OCI-LY7 (cell line): Measurements from ENCODE around the gene NDUFAF2. TPM values are rescaled to one million over a fixed set of nuclear protein-coding genes. Genes with fewer than 3 reads are reported as not detected.

ENCODE experiments used
- BruUV-seq: library from RNA; stranded (reverse); fragments of 400-500 nt; replicated peaks from 2 replicates; lab custom pipeline; 2021; lab: Mats Ljungman, UMichigan
- CTCF ChIA-PET: fragments of 300-600 bp; sonication (Branson Sonifier 250); formaldehyde crosslinking; loops from one replicate; lab custom pipeline; 2022; ENCODE audit warnings: antibody characterized with exemption; ENCODE audit not compliant: unreplicated experiment; lab: Charles Lee
- POLR2A ChIA-PET: fragments of 300-600 bp; sonication (Branson Sonifier 250); formaldehyde crosslinking; loops from one replicate; lab custom pipeline; 2022; ENCODE audit warnings: antibody characterized with exemption; lab: Charles Lee
- DNase-seq: peaks from one replicate; pipeline ENCODE4 v3.0.0-alpha.2; 2015; ENCODE audit warnings: low spot score
- H2AFZ ChIP-seq: fragments of 200-600 bp; sonication (generic), shearing (Covaris generic); 2 replicates; pipeline ENCODE4 v1.6.1; 2014; ENCODE audit warnings: mild to moderate bottlenecking, antibody characterized with exemption, low read length, moderate library complexity
- H3K27ac ChIP-seq: fragments of 200-600 bp; sonication (generic); 2 replicates; pipeline ENCODE4 v1.5.1; 2014; ENCODE audit warnings: mixed run types, low read depth, mild to moderate bottlenecking, moderate library complexity, low read length, inconsistent platforms; ENCODE audit not compliant: poor library complexity, severe bottlenecking
- H3K36me3 ChIP-seq: fragments of 200-600 bp; sonication (generic); 2 replicates; pipeline ENCODE4 v1.6.1; 2014; ENCODE audit warnings: mild to moderate bottlenecking, antibody characterized with exemption, low read length, moderate library complexity, mixed read lengths; ENCODE audit not compliant: insufficient read depth
- H3K4me1 ChIP-seq: fragments of 200-600 bp; sonication (generic); 2 replicates; pipeline ENCODE4 v1.5.1; 2014; ENCODE audit warnings: mild to moderate bottlenecking, low read length; ENCODE audit not compliant: insufficient read depth, poor library complexity, severe bottlenecking
- H3K4me2 ChIP-seq: fragments of 200-600 bp; sonication (generic); 2 replicates; pipeline ENCODE4 v1.6.1; 2014; ENCODE audit warnings: mild to moderate bottlenecking, low read length
- H3K4me3 ChIP-seq: fragments of 200-600 bp; sonication (generic); 2 replicates; pipeline ENCODE4 v1.5.1; 2014; ENCODE audit warnings: mild to moderate bottlenecking, low read depth, low read length; ENCODE audit not compliant: poor library complexity, severe bottlenecking
- H3K79me2 ChIP-seq: fragments of 200-600 bp; sonication (generic); 2 replicates; pipeline ENCODE4 v1.6.1; 2016; ENCODE audit warnings: low read depth, mild to moderate bottlenecking, low read length, moderate library complexity, mixed read lengths; ENCODE audit not compliant: insufficient read depth
- H3K9me2 ChIP-seq: fragments of 200-600 bp; sonication (generic); 2 replicates; pipeline ENCODE4 v1.6.1; 2016; ENCODE audit warnings: mild to moderate bottlenecking, low read length, mixed read lengths; ENCODE audit not compliant: insufficient read depth
- H3K9me3 ChIP-seq: fragments of 200-600 bp; sonication (generic); 2 replicates; pipeline ENCODE4 v1.6.1; 2014; ENCODE audit warnings: mild to moderate bottlenecking, mixed run types, low read length, mixed read lengths
- H4K20me1 ChIP-seq: fragments of 200-600 bp; sonication (generic); 2 replicates; pipeline ENCODE4 v1.6.1; 2014; ENCODE audit warnings: mild to moderate bottlenecking, antibody characterized with exemption, low read length, moderate library complexity, mixed read lengths; ENCODE audit not compliant: insufficient read depth
- EZH2phosphoT487 ChIP-seq: fragments of 200-600 bp; sonication (generic); IDR thresholded peaks from 2 replicates; pipeline ENCODE4 v1.6.1; 2018; ENCODE audit warnings: low read depth, borderline replicate concordance, mild to moderate bottlenecking, mixed run types, antibody characterized with exemption, low read length, moderate library complexity, mixed read lengths
- intact Hi-C: fragments of 100-400 bp; cut with micrococcal nuclease; formaldehyde crosslinking; loops from one replicate; pipeline ENCODE4 v1.10.0; 2022; ENCODE audit not compliant: unreplicated experiment
- total RNA-seq, 2 experiments: library from RNA; depleted of rRNA in 1 of 2; stranded (reverse); fragments of >200 nt in 1 of 2; shearing (Covaris generic) in 1 of 2; gene quantifications; 2 replicates each; pipeline ENCODE4 v1.2.3, GENCODE V29; 2014 to 2022
- TF ChIP-seq, protein P1 (sequence below): fragments of 200-600 bp; sonication (generic); conservative IDR thresholded peaks from 2 replicates; pipeline ENCODE4 v1.5.1; 2014; ENCODE audit warnings: mild to moderate bottlenecking, antibody characterized with exemption, low read length, moderate library complexity, mixed read lengths

The NDUFAF2 gene
- total RNA-seq, 2 experiments from 2014 or later = 20.8 to 36.8 TPM

- H3K4me3 ChIP-seq = no peak overlapping the region
- H3K4me2 ChIP-seq = no peak overlapping the region
- H3K9me2 ChIP-seq = no peaks in the 10 kb centered on the region
- H3K79me2 ChIP-seq = no peaks in the 10 kb centered on the region
- POLR2A ChIA-PET = interaction anchor here (0.6 to 0.7 kb wide), 2 partner anchors 11 to 13 kb away, joined by 4 read pairs; no protein-coding TSS in a partner anchor
- peaks cover 39% of the 10 kb centered on the region for H3K36me3 ChIP-seq
- CTCF ChIA-PET = no interaction called here
- H3K4me1 ChIP-seq = no peaks in the 10 kb centered on the region
- BruUV-seq = no TSS peak
- H3K9me3 ChIP-seq = no peaks in the 10 kb centered on the region
- no peak overlapping the region for H3K27ac ChIP-seq
- intact Hi-C loops = no loop called here
- TF ChIP-seq, protein P1, sequence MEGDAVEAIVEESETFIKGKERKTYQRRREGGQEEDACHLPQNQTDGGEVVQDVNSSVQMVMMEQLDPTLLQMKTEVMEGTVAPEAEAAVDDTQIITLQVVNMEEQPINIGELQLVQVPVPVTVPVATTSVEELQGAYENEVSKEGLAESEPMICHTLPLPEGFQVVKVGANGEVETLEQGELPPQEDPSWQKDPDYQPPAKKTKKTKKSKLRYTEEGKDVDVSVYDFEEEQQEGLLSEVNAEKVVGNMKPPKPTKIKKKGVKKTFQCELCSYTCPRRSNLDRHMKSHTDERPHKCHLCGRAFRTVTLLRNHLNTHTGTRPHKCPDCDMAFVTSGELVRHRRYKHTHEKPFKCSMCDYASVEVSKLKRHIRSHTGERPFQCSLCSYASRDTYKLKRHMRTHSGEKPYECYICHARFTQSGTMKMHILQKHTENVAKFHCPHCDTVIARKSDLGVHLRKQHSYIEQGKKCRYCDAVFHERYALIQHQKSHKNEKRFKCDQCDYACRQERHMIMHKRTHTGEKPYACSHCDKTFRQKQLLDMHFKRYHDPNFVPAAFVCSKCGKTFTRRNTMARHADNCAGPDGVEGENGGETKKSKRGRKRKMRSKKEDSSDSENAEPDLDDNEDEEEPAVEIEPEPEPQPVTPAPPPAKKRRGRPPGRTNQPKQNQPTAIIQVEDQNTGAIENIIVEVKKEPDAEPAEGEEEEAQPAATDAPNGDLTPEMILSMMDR = no peak
- no peak for TF ChIP-seq EZH2phosphoT487
- H4K20me1 ChIP-seq = no peaks in the 10 kb centered on the region
- H2AFZ ChIP-seq = no peak overlapping the region
- DNase-seq = no peak
These were observed 17.6 kb upstream of the NDUFAF2 start for GRCh38 chr5:60927450-60927849.

- no peak overlapping the region for H3K4me2 ChIP-seq
- no TSS peak for BruUV-seq
- H3K36me3 ChIP-seq = peaks cover 36% of the 10 kb centered on the region
- ChIA-PET CTCF (no interaction called here), POLR2A (interaction anchor here (0.5 kb wide), 1 partner anchor 72 kb away, joined by 4 read pairs; no protein-coding TSS in a partner anchor)
- no peaks in the 10 kb centered on the region for H3K4me1 ChIP-seq
- TF ChIP-seq EZH2phosphoT487 = no peak
- TF ChIP-seq, protein P1 = peak; percentile 69
- H2AFZ ChIP-seq = no peak overlapping the region
- H3K9me3 ChIP-seq = no peaks in the 10 kb centered on the region
- H3K27ac ChIP-seq = no peak overlapping the region
- no peaks in the 10 kb centered on the region for H4K20me1 ChIP-seq
- intact Hi-C loops = no loop called here
- no peaks in the 10 kb centered on the region for H3K9me2 ChIP-seq
- no peak overlapping the region for H3K4me3 ChIP-seq
- DNase-seq = no peak
- no peaks in the 10 kb centered on the region for H3K79me2 ChIP-seq
These were observed 16.0 kb upstream of the NDUFAF2 start for GRCh38 chr5:60929024-60929423.

DNA sequence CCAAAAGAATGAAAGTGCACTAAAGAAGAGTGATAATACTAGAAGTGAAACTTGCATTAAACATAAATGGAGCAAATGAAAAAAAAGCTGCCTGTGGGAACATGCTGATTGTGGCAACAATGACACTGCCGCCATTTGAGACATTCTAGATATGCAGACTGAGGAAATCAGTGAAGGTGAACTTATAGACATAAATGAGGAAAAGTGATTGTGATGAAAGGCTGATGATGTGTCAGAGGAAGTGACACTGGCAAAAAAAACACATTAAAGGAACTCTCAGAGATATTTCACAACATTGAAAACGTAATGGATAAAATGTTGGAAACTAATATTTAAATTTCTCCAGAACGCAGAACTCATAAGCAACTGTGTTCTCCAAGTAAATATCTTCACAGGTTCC, 1.4 kb upstream of the NDUFAF2 start:
- Histone ChIP-seq H3K9me2 (no peaks in the 10 kb centered on the region), H3K4me3 (peak overlapping the region; percentile 80), H3K4me1 (peaks cover 8% of the 10 kb centered on the region), H3K4me2 (peak overlapping the region; percentile 99), H2AFZ (no peak overlapping the region), H3K27ac (no peak overlapping the region), H3K79me2 (peaks cover 56% of the 10 kb centered on the region), H3K9me3 (no peaks in the 10 kb centered on the region), H4K20me1 (no peaks in the 10 kb centered on the region; the same call in 1 of the 2 replicates), H3K36me3 (peaks cover 22% of the 10 kb centered on the region)
- POLR2A ChIA-PET = interaction anchor here (0.6 to 1.7 kb wide), 4 partner anchors 18 to 408 kb away, joined by 3 to 4 read pairs (median 3); partner anchors contain the start of gene DEPDC1B
- intact Hi-C loops = loop anchor here (10.0 kb wide), 1 partner anchor 419 kb away; no protein-coding TSS in a partner anchor
- CTCF ChIA-PET = no interaction called here
- peak; percentile 18 for DNase-seq
- TF ChIP-seq, protein P1 = no peak
- TF ChIP-seq EZH2phosphoT487 = no peak
- TSS peak; percentile 66 for BruUV-seq
